SK-N-SH treated with all-trans-retinoic acid at 6 μM for 48 hours (cell line): ENCODE measurements around the gene IL11RA.

Source experiments
- ATAC-seq: fragments of 200-7000 bp; cut with Tn5 transposase; 3 replicates; pipeline ENCODE4 v1.9.1; 2020; ENCODE audit warnings: mild to moderate bottlenecking, moderate library complexity
- ARNTL ChIP-seq: fragments of 450-650 bp; formaldehyde crosslinking; IDR thresholded peaks from 2 replicates; pipeline ENCODE4 v1.5.0; 2020; ENCODE audit warnings: low read depth, mild to moderate bottlenecking, moderate library complexity, borderline replicate concordance
- CREB5 ChIP-seq: fragments of 250-450 bp; sonication (Bioruptor Pico); IDR thresholded peaks from 2 replicates; pipeline ENCODE4 v1.5.1; 2020; ENCODE audit warnings: low read depth, mild to moderate bottlenecking, moderate library complexity
- CSDC2 ChIP-seq: fragments of 250-450 bp; sonication (Bioruptor Pico); IDR thresholded peaks from 2 replicates; pipeline ENCODE4 v1.5.0; 2020; ENCODE audit warnings: mild to moderate bottlenecking, moderate library complexity
- ESRRG ChIP-seq: fragments of 250-450 bp; sonication (Bioruptor Pico); IDR thresholded peaks from 2 replicates; pipeline ENCODE4 v1.6.1; 2021; ENCODE audit warnings: mild to moderate bottlenecking
- GLIS3 ChIP-seq: fragments of 250-450 bp; sonication (Bioruptor Pico); IDR thresholded peaks from 2 replicates; pipeline ENCODE4 v1.5.0; 2020; ENCODE audit warnings: mild to moderate bottlenecking, moderate library complexity
- ISL1 ChIP-seq: fragments of 250-450 bp; sonication (Bioruptor Pico); IDR thresholded peaks from 2 replicates; pipeline ENCODE4 v2.1.2; 2022; ENCODE audit warnings: mild to moderate bottlenecking, moderate library complexity
- OSR1 ChIP-seq: fragments of 250-450 bp; sonication (Bioruptor Pico); IDR thresholded peaks from 2 replicates; pipeline ENCODE4 v1.8.0; 2022; ENCODE audit warnings: moderate library complexity, mild to moderate bottlenecking, inconsistent platforms
- PATZ1 ChIP-seq: fragments of 250-450 bp; sonication (Bioruptor Pico); IDR thresholded peaks from 2 replicates; pipeline ENCODE4 v1.8.0; 2020; ENCODE audit warnings: mild to moderate bottlenecking, moderate library complexity, borderline replicate concordance
- POU6F1 ChIP-seq: fragments of 250-450 bp; sonication (Bioruptor Pico); IDR thresholded peaks from 2 replicates; pipeline ENCODE4 v1.8.0; 2021; ENCODE audit warnings: low read depth, mild to moderate bottlenecking, moderate library complexity, borderline replicate concordance
- PPARA ChIP-seq: fragments of 250-450 bp; sonication (Bioruptor Pico); IDR thresholded peaks from 2 replicates; pipeline ENCODE4 v1.5.0; 2020; ENCODE audit warnings: mild to moderate bottlenecking, borderline replicate concordance
- RARB ChIP-seq: fragments of 250-450 bp; sonication (Bioruptor Pico); IDR thresholded peaks from 2 replicates; pipeline ENCODE4 v1.8.0; 2021; ENCODE audit warnings: mild to moderate bottlenecking, moderate library complexity
- TCF4 ChIP-seq: fragments of 250-450 bp; sonication (Bioruptor Pico); IDR thresholded peaks from 2 replicates; pipeline ENCODE4 v1.8.0; 2021; ENCODE audit warnings: mild to moderate bottlenecking, moderate library complexity, borderline replicate concordance
- TOX ChIP-seq: fragments of 250-450 bp; sonication (Bioruptor Pico); IDR thresholded peaks from 2 replicates; pipeline ENCODE4 v1.8.0; 2021; ENCODE audit warnings: mild to moderate bottlenecking, moderate library complexity, borderline replicate concordance
- TSHZ2 ChIP-seq: fragments of 250-450 bp; sonication (Bioruptor Pico); IDR thresholded peaks from 2 replicates; pipeline ENCODE4 v1.5.0; 2020; ENCODE audit warnings: mild to moderate bottlenecking, moderate library complexity
- ZC3H10 ChIP-seq: fragments of 250-450 bp; sonication (Bioruptor Pico); IDR thresholded peaks from 2 replicates; pipeline ENCODE4 v1.5.1; 2021; ENCODE audit warnings: mild to moderate bottlenecking, moderate library complexity
- ZFP3 ChIP-seq: fragments of 250-450 bp; sonication (Bioruptor Pico); IDR thresholded peaks from 2 replicates; pipeline ENCODE4 v1.5.0; 2020; ENCODE audit warnings: mild to moderate bottlenecking, moderate library complexity
- ZFP30 ChIP-seq: fragments of 450-650 bp; formaldehyde crosslinking; IDR thresholded peaks from 2 replicates; pipeline ENCODE4 v1.5.0; 2022; ENCODE audit warnings: mild to moderate bottlenecking, moderate library complexity
- ZNF565 ChIP-seq: fragments of 450-650 bp; formaldehyde crosslinking; conservative IDR thresholded peaks from 2 replicates; pipeline ENCODE4 v1.5.0; 2020; ENCODE audit warnings: low read depth, mild to moderate bottlenecking, moderate library complexity
- ZNF70 ChIP-seq: fragments of 450-650 bp; formaldehyde crosslinking; IDR thresholded peaks from 2 replicates; pipeline ENCODE4 v1.5.0; 2020; ENCODE audit warnings: mild to moderate bottlenecking, moderate library complexity
- ZNF8 ChIP-seq: fragments of 450-650 bp; formaldehyde crosslinking; IDR thresholded peaks from 2 replicates; pipeline ENCODE4 v1.5.0; 2020; ENCODE audit warnings: mild to moderate bottlenecking, moderate library complexity

Gene IL11RA

GRCh38 chr9:34627716-34628655 lies 24.0 kb upstream of the IL11RA start:
- TF ChIP-seq ARNTL (CRISPR knock-in tag) (no peak), ZNF565 (CRISPR knock-in tag) (no peak), ZFP30 (CRISPR knock-in tag) (no peak), POU6F1 (CRISPR knock-in tag) (no peak), PPARA (CRISPR knock-in tag) (no peak), ZC3H10 (no peak), CREB5 (CRISPR knock-in tag) (no peak), ZNF70 (no peak), GLIS3 (CRISPR knock-in tag) (no peak), PATZ1 (CRISPR knock-in tag) (no peak), ESRRG (CRISPR knock-in tag) (no peak), ISL1 (CRISPR knock-in tag) (no peak), TSHZ2 (CRISPR knock-in tag) (no peak), ZNF8 (CRISPR knock-in tag) (no peak)
- ATAC-seq: no peak

GRCh38 chr9:34628656-34629490 lies 23.1 kb upstream of the IL11RA start, which contains the start of gene ARID3C:
Gene ARID3C, minus strand, starts transcription at chr9:34629066. Its CDS starts 1,052 bp downstream, at chr9:34628014.
- ATAC-seq: peak; percentile 85
- TF ChIP-seq TSHZ2 (CRISPR knock-in tag) (no peak), PATZ1 (CRISPR knock-in tag) (no peak), ZFP30 (CRISPR knock-in tag) (no peak), OSR1 (CRISPR knock-in tag) (no peak), ZFP3 (CRISPR knock-in tag) (no peak), CREB5 (CRISPR knock-in tag) (no peak), ESRRG (CRISPR knock-in tag) (no peak), RARB (CRISPR knock-in tag) (no peak), TCF4 (no peak), ISL1 (CRISPR knock-in tag) (no peak), ARNTL (CRISPR knock-in tag) (no peak), ZC3H10 (no peak), TOX (CRISPR knock-in tag) (no peak), GLIS3 (CRISPR knock-in tag) (no peak), ZNF70 (no peak), PPARA (CRISPR knock-in tag) (no peak), ZNF565 (CRISPR knock-in tag) (no peak), CSDC2 (CRISPR knock-in tag) (no peak)
